22Rv1 (cell line): ENCODE data around the gene MTHFD1.

ENCODE experiments used
- H3K27ac ChIP-seq: fragments of 450-650 bp; 2 replicates; pipeline ENCODE4 v1.5.1; 2017
- ZFX ChIP-seq: fragments of 450-650 bp; IDR thresholded peaks from 2 replicates; pipeline ENCODE4 v1.6.1; 2017; ENCODE audit warnings: antibody characterized with exemption, borderline replicate concordance
- TF ChIP-seq, protein P1 (sequence below): fragments of 450-650 bp; IDR thresholded peaks from 2 replicates; pipeline ENCODE4 v1.5.1; 2017; ENCODE audit warnings: mild to moderate bottlenecking

Gene MTHFD1

DNA sequence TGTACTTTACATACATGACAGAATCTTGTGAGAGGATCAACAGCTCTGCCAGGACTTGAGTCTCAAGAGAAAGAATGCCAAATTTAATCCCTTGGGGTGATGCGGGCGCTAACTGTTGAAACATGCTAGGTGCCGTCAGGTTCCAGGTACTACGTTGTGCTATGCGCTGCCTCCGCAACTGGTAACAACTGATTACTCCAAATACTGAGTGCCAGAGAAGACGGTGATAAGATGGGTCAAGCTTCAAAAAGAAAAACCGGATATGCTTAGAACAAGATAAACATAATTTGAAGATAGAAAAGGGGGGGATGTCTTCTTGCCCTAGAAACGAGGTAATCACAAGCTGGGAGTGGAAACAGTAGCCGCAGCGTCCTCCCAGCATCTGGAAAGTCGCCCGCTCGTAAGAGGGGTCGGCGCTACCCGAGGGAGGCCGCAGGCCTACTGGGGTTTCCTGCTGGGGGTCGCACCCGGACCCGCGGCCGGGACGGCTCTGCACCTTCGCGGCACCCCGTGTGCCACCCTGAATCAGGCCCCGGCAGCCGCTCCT lies 114.8 kb downstream of the MTHFD1 start:
- no peak for TF ChIP-seq ZFX
- TF ChIP-seq, protein P1, sequence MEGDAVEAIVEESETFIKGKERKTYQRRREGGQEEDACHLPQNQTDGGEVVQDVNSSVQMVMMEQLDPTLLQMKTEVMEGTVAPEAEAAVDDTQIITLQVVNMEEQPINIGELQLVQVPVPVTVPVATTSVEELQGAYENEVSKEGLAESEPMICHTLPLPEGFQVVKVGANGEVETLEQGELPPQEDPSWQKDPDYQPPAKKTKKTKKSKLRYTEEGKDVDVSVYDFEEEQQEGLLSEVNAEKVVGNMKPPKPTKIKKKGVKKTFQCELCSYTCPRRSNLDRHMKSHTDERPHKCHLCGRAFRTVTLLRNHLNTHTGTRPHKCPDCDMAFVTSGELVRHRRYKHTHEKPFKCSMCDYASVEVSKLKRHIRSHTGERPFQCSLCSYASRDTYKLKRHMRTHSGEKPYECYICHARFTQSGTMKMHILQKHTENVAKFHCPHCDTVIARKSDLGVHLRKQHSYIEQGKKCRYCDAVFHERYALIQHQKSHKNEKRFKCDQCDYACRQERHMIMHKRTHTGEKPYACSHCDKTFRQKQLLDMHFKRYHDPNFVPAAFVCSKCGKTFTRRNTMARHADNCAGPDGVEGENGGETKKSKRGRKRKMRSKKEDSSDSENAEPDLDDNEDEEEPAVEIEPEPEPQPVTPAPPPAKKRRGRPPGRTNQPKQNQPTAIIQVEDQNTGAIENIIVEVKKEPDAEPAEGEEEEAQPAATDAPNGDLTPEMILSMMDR: no peak
- peak overlapping the region; percentile 99 for H3K27ac ChIP-seq

DNA sequence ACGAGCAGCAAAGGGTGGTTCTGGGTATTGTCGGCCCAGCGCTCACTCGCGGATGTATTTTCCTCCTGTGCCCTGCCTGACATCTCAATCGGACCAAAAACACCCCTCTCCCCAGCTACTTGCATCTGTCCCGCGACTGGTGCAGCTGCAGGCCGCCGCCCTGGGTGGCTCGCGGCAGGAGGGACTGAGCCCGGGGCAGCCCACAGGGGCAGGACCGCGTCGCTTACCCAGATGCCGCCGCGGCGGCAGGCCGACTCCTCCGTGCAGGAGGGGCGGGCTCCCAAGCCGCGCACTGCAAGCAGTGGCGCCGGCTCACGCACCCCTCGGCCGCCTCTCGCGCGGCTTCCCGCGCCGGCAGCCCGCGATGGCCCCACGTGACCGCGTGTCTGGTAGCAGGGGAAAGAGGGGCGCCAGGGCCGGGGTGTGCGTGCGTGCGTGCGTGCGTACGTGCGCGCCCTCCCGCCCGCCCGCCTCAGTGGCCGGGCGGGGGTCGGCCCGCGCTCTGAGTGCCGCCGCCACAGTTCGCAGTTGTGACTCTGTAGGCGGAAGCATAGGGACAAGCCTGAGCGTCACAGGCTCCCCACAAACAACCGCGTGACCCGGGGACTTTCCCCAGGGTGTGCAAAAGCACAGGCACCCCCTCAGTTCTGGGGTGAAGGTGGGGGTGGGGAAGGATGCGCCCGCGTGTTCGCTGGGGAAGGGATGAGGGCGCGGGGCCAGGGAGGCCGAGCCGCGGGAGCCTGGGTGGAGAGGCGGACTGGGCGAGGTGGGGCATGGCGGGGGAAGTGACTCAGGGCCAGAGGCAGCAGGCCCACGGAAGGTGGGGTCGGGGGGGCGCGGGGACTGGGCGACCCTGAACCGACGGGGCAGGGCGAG lies 115.5 kb downstream of the MTHFD1 start, which contains the start of gene ZBTB25:
Gene ZBTB25, minus strand, starts transcription at position 405 of the 876 bp plus-strand sequence. CDS start 13,305 bp downstream, outside the sequence.
- peak within 1 kb of the TSS; percentile 99 for H3K27ac ChIP-seq
- TF ChIP-seq, protein P1: no peak
- no peak for TF ChIP-seq ZFX

- H3K27ac ChIP-seq: peak within 1 kb of the TSS; percentile 99
- TF ChIP-seq ZFX: no peak
- TF ChIP-seq, protein P1: no peak
Observed at GRCh38 chr14:64504310-64504896, 116.2 kb downstream of the MTHFD1 start, which contains the start of gene ZBTB1. TSS of gene ZBTB1 (plus strand) at chr14:64504770. CDS start at chr14:64521505, 16,735 bp downstream.

DNA sequence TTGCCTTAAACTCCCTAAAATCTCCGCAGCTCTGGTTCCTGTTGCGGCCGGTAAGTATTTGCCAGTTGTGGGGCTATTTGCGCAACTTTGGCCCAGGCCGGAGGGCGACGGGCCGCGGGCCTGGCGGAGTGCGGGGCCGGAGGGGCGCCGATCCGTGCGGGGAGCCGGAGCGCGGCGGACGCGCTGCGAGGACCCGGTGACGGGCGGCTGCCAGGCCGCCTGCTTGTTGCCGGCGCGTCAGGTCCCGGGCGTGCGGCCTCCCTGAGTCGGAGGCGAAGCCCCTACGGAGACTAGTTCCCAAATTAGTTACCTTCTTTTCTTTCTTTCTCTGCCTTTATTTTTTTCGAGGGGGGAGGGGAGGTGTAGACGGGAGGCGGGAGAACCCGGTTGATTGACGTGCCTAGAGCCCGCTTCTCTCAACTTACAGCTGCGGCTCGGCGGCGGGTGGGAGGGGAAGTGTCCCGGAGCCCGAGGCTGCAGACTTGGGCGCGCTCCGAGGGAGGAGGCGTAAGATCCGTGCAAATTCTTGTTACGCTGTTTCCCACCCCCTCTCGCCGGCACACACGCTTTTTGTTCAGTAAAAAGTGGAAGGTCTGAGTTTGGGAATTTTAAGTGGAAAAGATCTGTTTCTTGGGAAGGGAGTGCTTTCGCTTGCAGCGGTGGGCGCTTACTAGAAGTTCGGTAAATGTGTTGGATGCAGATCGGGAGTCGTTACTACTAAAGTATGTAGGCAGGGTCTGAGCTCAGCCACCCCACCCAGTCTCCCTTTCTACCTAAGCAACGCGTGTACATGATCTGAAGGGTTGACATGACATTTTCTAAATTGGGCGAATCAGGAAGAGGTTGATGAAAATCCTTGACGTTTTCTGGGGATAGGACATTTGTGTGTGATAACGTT lies 117.0 kb downstream of the MTHFD1 start:
- no peak for TF ChIP-seq ZFX
- TF ChIP-seq, protein P1: no peak
- H3K27ac ChIP-seq: peak overlapping the region; percentile 99

DNA sequence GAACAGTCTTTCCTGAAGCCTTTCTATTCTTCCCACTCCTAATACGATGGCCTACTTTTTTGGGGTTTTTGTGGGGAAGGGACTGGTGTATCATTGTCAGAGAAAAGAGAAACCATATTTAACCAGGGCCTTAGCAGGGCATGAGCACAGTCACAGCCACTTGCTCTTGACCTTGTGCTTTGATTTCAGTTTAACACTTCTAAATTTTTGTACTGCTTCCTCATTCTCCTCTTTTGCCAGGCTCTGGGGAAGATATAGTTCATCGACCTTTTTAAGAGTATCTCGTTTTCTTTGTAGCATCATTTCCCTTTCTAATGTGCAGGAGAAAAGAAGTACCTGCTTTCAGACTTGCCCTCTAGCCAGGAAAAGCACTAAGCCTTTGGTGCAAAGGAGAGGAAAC lies 118.6 kb downstream of the MTHFD1 start:
- TF ChIP-seq ZFX: no peak
- TF ChIP-seq, protein P1: no peak
- H3K27ac ChIP-seq: no peak overlapping the region

DNA sequence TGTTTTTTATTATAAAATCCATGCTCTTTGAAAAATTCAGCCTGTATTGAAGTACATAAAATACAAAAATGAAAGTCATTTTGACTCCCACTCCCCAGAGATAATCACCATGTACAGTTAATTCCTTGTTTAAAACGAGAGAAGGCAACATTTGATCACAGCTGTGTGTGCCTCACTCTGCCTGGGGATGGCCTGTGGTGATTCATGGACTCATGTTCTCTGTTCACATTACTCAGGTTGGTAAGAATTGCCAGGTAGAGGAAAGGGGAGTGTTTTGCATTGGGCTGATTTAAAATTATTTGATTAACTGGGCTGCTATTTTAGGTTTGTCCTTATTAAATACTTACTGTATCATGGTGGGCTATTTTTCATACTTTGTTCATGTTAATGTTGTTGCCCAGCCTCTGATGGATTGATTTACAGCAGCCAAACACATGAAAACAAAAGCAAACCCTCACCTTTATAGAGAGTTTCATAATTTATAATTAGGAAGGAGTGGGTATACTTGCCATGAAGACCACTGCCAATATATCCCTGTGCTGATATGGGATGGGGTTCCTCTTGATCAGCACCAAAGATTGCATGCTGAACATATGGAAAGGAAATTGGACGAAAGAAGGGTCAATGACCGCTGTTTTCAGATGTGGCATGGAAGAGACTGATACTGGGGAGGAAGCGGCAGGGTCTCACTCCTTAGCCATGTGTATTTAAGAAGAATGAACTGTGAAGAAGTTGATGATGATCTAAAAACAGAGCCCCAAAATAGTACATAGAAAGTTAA lies 119.4 kb downstream of the MTHFD1 start:
- TF ChIP-seq, protein P1: no peak
- no peak for TF ChIP-seq ZFX
- H3K27ac ChIP-seq: no peak overlapping the region
